ENCODE results near the gene C5orf58.
A peak's percentile ranks its signal among the peaks of the same experiment; 100 is the strongest.

C5orf58 gene

GRCh38 chr5:170283296-170283695 is 50.5 kb downstream of the C5orf58 start:
- DNase-seq (ENCODE audit: low spot score) = no peak

- no peak for DNase-seq (ENCODE audit: low spot score)
Measured at GRCh38 chr5:170284231-170284630, 51.4 kb downstream of the C5orf58 start.

- no peak for DNase-seq (ENCODE audit: low spot score)
Measured at GRCh38 chr5:170285181-170285580, 52.4 kb downstream of the C5orf58 start.

- DNase-seq (ENCODE audit: low spot score) = no peak
Measured at GRCh38 chr5:170286386-170286925, 53.7 kb downstream of the C5orf58 start.

- peak; percentile 54 for DNase-seq (ENCODE audit: low spot score)
Measured at GRCh38 chr5:170287532-170287931, 54.7 kb downstream of the C5orf58 start.

- no peak for DNase-seq (ENCODE audit: low spot score)
Measured at GRCh38 chr5:170288151-170288550, 55.4 kb downstream of the C5orf58 start.

- no peak for DNase-seq (ENCODE audit: low spot score)
Measured at GRCh38 chr5:170288551-170288950, 55.8 kb downstream of the C5orf58 start.

- no peak for DNase-seq (ENCODE audit: low spot score)
Measured at GRCh38 chr5:170289121-170289520, 56.3 kb downstream of the C5orf58 start.

- no peak for DNase-seq (ENCODE audit: low spot score)
Measured at GRCh38 chr5:170289764-170290163, 57.0 kb downstream of the C5orf58 start.

- DNase-seq (ENCODE audit: low spot score) = no peak
Measured at GRCh38 chr5:170290498-170290897, 57.7 kb downstream of the C5orf58 start.

GRCh38 chr5:170292179-170293104 is 59.7 kb downstream of the C5orf58 start:
- no peak for DNase-seq (ENCODE audit: low spot score)

- DNase-seq (ENCODE audit: low spot score) = peak; percentile 83
Measured at GRCh38 chr5:170293273-170293672, 60.5 kb downstream of the C5orf58 start.

- no peak for DNase-seq (ENCODE audit: low spot score)
Measured at GRCh38 chr5:170294057-170294456, 61.3 kb downstream of the C5orf58 start.

- no peak for DNase-seq (ENCODE audit: low spot score)
Measured at GRCh38 chr5:170294556-170294955, 61.8 kb downstream of the C5orf58 start.

All from Ammon's horn (tissue), 1 donor.